Ovary (tissue), 3 donors: ENCODE results near the gene LSM12.

Experiments used
- CTCF ChIP-seq, 3 donors: fragments of 450-650 bp in 2 of 3; fragments of 200-600 bp in 1 of 3; IDR thresholded peaks; one replicate each; pipeline versions ENCODE4 v1.5.1 to v1.8.0; 2016 to 2022; ENCODE audit warnings: antibody characterized with exemption in 3 of 3, mild to moderate bottlenecking in 1 of 3
- POLR2A ChIP-seq: fragments of 450-650 bp; IDR thresholded peaks from one replicate; pipeline ENCODE4 v1.6.1; 2017; ENCODE audit warnings: antibody characterized with exemption, mild to moderate bottlenecking, moderate library complexity
- donor health status: DM: no; HTN: no; CAD: no.

- TF ChIP-seq CTCF (IDR thresholded peaks at IDR 0.05), result no peak
- no peak for TF ChIP-seq POLR2A
Measured at GRCh38 chr17:43999024-43999423, 67.4 kb downstream of the LSM12 start.
